T-helper 22 cell (primary cell): ENCODE measurements around the gene COQ10B.

Experiments used
- DNase-seq: peaks from one replicate; pipeline ENCODE4 v3.0.0-alpha.2; 2020; ENCODE audit warnings: low read depth

Gene COQ10B

DNA sequence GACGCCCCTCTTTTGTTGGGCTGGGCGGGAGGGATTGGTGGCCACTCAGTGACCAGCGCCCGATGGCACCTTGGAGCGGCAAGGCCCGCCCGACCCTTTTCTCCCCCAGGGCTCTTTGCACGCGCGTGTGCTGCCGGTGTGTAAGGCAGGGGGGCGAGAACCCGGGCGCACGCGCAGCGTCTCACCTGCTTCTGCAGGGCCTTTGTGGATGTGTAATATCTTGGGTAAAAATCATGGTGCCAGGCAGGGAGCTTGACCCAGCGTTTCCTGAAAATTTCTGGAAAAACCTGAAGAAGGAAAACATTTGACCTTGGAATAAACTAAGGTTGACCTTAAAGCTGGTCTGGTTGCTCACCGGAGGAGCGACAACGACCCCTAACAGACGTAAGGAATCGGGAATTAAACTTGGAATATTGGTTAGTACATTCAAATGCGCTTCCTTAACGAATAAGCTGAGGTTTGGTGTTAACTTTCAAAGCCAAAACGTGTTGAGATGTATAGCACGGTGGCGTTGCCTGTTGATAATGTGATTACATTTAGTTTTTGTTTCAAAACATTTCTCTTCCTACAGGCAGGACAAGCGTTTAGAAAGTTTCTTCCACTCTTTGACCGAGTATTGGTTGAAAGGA is 47.3 kb downstream of the COQ10B start:
- DNase-seq, result no peak

- no peak for DNase-seq
Measured at GRCh38 chr2:197502201-197502600, 48.8 kb downstream of the COQ10B start.

DNA sequence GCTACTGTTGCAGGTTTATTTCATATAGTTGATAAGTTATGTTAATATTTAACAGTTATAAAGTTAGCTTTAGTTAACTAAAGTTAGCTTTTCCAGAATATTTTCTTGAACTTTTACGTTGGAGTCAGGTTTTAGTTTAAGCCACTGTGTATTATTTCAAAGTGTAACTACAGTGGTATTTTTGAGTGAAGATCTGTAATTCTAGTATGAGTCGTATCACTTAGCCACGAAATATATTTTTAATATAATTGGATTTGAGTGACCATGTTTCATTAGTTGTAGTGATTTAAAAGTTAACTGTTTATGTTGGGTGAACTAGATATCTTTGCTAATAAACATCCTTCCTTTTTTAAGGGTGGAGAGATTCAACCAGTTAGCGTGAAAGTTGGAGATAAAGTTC is 49.3 kb downstream of the COQ10B start:
- DNase-seq, result no peak

DNA sequence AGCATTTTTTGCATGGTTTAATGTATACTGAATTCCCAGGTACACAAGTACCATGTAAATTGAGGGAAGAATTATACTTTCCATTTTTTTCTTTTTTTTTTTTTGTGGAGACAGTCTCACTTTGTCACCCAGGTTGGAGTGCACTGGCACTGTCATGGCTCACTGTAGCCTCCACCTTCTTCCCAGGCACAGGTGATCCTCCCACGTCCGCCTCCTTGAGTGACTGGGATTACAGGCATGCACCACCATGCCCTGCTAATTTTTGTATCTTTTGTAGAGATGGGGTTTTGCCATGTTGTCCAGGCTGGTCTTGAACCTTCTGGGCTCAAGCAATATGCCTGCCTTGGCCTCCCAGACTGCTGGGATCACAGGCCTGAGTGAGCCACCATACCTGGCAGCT is 50.6 kb downstream of the COQ10B start:
- no peak for DNase-seq

- DNase-seq, result no peak
Measured at GRCh38 chr2:197504512-197504911, 51.2 kb downstream of the COQ10B start.

- no peak for DNase-seq
Measured at GRCh38 chr2:197506658-197507057, 53.3 kb downstream of the COQ10B start.

DNA sequence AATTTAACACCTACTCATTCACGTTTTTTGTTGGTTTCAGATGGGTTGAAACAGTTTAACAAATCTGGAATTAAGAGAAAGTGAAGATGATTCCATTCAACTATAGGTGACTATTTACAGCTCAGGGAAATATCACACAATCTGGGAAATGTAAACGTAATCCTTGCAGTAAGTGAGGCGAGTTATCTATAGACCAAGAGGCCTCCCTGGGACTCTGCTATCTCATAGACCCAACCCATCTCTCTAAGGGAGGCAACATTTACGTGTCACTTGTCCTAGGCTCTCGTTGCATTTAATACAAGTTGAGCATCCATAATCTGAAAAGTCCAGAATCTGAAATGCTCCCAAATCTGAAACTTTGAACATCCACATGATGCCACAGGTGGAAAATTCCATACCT is 60.6 kb downstream of the COQ10B start:
- DNase-seq, result no peak

GRCh38 chr2:197514754-197515153 is 61.4 kb downstream of the COQ10B start:
- DNase-seq, result no peak

DNA sequence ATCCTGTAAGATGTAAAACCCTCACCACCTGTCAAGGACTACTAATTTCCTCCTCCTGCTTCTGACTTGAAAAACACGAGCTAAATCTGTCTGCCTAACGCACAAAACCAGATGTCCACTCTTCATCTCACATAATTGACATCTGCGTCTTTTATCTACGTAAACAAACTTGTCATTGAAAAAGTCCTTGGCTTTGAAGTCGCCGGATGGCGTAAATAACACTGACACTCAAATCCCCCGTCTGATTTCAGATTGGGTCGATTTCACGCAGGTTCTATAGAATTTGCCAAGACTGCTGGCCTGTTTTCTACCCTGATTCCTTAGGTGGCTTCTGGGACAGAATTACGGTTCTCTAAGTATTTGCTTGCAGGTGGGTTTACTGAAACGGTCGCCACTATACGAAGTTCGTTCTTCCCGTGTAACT is 62.0 kb downstream of the COQ10B start:
- DNase-seq, result no peak

GRCh38 chr2:197515739-197516392 is 62.5 kb downstream of the COQ10B start, which contains the start of gene MOB4:
MOB4 (plus strand) TSS chr2:197516066; CDS start chr2:197516087, 21 bp downstream.
- peak; percentile 89 for DNase-seq

DNA sequence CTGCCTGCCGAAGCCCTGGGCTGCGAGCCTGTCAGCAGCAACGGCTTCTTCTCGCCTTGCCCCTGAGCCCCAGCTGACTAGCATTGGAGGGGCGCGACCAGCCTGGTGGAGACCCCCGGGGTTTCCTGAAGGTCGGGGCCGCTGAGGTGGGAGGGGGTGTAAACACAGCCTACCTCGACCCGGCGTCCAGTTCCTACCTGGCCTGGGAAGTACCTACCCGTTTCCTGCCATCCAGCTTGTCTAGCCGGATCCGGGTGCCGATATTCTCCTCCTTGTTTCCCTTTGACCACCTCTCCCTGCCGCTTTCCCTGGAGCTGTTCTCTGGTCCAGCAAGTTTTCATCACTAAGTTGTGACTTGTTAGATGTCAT is 63.0 kb downstream of the COQ10B start:
- peak; percentile 12 for DNase-seq

DNA sequence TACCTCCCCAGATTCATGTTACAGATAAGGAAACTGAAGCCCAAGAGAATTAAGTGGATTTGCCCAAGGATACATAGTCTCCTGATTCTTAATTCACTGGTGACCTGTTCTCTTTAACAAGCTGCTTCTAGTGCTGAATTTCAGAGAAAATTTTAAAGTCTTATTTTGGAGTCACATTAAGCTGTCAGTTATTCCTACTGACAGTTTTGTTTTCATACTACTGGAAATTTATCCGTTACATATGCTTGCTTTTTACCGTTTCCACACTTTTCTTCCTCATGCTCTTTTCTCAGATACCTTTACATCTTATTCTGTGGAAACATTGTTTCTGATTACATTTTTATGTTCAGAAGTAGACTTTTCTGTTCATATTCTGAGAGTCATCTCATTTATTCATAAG is 63.8 kb downstream of the COQ10B start:
- no peak for DNase-seq
